Activated naive CD4-positive, alpha-beta T cell treated with anti-CD3 and anti-CD28 coated beads, Interleukin-2, amount 50 U/mL, for 72 hours (primary cell): ENCODE data around the gene KLHL40. TPM values are rescaled to one million over a fixed set of nuclear protein-coding genes. Genes with fewer than 3 reads are reported as not detected.

Experiments used
- ATAC-seq, 2 donors: fragments of 150-1000 bp; cut with Tn5 transposase; 2 replicates each; pipeline ENCODE4 v1.10.0; 2021; ENCODE audit warnings: mild to moderate bottlenecking in 2 of 2, moderate library complexity in 2 of 2
- DNase-seq, 2 donors: peaks; one replicate each; pipeline ENCODE4 v3.0.0; 2021 to 2022; ENCODE audit warnings: low spot score in 2 of 2
- H3K27ac Mint-ChIP-seq, 2 donors: one replicate each; pipeline ENCODE4 v1.8.0; 2022; ENCODE audit warnings: mild to moderate bottlenecking in 2 of 2, mixed read lengths in 2 of 2
- H3K36me3 Mint-ChIP-seq, 2 donors: one replicate each; pipeline ENCODE4 v1.8.0; 2022; ENCODE audit warnings: mixed read lengths in 2 of 2
- H3K9me3 Mint-ChIP-seq, 2 donors: one replicate each; pipeline ENCODE4 v1.8.0; 2022; ENCODE audit warnings: mixed read lengths in 2 of 2
- total RNA-seq, 2 donors: library from RNA; stranded (reverse); gene quantifications; one replicate each; pipeline ENCODE4 v1.2.3, GENCODE V29; 2022

Gene KLHL40
- total RNA-seq, 2 donors from 2014 or later, result not detected

DNA sequence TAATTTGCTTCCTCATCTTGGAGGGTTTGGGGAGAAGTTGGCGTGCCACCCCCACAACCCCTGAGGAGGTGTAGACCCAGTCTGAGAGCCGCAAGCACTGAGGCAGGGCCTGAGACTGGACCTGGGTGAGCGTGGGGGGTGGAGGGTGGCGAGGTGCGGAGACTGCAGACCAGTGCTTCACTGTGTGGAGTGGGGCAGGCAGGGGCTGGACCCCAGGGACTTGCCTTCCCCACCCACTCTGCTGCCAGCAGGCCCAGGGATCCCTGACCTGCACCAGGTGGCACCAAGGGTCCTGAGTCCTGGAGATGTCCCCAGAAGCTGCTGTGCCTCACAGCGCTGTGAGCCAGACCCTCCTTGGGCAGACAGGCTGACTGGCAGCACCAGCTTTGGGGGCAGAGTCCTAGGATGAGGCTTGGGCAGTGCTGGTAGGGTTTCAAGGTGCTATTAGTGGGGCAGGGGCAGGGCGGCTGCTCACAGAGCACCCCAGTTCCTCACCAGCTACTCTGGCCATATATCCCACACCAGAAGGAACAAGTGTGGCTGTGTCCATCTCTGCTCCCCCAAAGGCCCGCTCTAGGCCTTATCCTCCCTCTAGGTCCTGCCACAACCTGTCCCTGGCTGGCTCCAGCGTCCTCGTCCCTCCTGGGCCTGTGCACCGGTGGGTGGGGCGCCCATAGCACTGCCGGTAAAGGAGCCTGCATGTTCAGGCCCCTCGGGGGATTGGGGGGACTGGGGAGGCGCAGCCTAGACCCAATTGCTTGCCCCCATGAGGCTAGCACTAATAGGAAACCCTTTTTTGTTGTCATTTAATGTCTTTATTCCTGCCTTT is 20.1 kb upstream of the KLHL40 start:
- no peak overlapping the region for H3K27ac Mint-ChIP-seq
- DNase-seq, result peak in 1 of 2 donors; percentile 43
- peaks cover 0 to 5% of the 10 kb centered on the region in 2 donors for H3K36me3 Mint-ChIP-seq
- H3K9me3 Mint-ChIP-seq, result no peaks in the 10 kb centered on the region
- ATAC-seq, result no peak

DNA sequence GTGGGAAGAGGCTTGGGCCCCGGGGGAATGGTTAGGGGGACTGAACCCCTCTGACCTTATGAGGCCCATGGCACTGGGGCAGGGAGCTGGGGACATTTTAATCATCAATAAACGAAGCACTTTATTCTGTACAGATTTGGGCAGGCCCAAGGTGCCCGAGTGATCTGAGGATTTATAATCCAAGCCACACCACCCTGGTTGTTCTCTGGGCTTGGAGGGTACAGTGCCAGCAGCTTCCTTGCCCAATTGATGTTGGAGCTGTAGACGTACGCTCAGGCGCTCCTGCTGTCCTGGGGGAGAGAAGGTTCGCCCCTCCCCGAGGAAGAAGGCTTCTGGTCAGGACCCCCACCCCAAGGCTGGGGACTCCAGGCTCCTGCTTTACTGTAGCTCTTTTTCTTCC is 19.3 kb upstream of the KLHL40 start:
- ATAC-seq (no peak), DNase-seq (peak in 1 of 2 donors; percentile 21)
- H3K36me3 Mint-ChIP-seq, result peaks cover 0 to 5% of the 10 kb centered on the region in 2 donors
- no peaks in the 10 kb centered on the region for H3K9me3 Mint-ChIP-seq
- no peak overlapping the region for H3K27ac Mint-ChIP-seq

DNA sequence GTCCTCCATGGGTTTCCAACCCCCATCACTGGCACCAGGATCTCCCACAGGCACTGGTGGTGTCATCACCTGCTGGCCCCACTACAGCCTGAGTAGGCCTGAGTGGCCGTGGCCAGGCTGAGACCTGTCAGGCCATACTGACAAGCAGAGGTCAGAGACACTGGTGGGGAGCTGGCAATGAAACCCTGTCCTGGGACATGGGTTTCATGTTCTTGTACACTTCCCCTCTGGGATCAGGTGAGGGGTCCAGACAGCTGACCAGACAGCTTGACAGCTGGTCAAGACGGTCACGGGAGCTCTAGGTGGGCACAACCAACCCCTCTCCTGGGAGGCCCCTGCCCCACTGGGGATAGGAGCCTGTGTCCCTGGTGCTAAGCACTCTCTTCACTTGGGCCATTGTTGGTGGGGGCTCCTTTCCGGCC is 18.7 kb upstream of the KLHL40 start:
- peak in 1 of 2 donors; percentile 37 for DNase-seq
- Mint-ChIP-seq H3K9me3 (no peaks in the 10 kb centered on the region), H3K36me3 (peaks cover 0 to 5% of the 10 kb centered on the region in 2 donors), H3K27ac (peak overlapping the region in 1 of 2 donors; percentile 14)
- ATAC-seq, result no peak

DNA sequence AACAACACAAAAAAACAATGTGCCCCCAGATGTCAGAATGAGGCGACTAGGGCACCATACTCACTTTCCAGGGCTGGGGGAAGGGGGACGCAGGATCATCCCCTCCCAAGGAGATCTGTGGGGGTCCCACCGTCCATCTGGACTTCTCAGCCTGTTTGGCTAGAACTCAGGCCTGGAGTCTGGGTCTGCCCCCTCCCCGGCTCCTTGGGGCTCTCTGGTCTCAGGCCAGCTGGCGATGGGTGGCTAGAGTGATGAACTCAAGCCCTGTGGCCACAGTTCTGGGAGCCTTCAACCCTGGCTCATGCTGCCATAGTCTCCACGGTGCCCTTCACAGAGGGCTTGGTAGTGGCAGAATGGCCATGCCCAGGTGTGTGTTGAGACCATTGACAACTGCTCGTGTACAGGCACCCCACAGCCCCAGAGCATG is 18.2 kb upstream of the KLHL40 start:
- no peak overlapping the region for H3K27ac Mint-ChIP-seq
- H3K36me3 Mint-ChIP-seq, result peaks cover 0 to 5% of the 10 kb centered on the region in 2 donors
- ATAC-seq, result no peak
- peak in 1 of 2 donors; percentile 53 for DNase-seq
- no peaks in the 10 kb centered on the region for H3K9me3 Mint-ChIP-seq

DNA sequence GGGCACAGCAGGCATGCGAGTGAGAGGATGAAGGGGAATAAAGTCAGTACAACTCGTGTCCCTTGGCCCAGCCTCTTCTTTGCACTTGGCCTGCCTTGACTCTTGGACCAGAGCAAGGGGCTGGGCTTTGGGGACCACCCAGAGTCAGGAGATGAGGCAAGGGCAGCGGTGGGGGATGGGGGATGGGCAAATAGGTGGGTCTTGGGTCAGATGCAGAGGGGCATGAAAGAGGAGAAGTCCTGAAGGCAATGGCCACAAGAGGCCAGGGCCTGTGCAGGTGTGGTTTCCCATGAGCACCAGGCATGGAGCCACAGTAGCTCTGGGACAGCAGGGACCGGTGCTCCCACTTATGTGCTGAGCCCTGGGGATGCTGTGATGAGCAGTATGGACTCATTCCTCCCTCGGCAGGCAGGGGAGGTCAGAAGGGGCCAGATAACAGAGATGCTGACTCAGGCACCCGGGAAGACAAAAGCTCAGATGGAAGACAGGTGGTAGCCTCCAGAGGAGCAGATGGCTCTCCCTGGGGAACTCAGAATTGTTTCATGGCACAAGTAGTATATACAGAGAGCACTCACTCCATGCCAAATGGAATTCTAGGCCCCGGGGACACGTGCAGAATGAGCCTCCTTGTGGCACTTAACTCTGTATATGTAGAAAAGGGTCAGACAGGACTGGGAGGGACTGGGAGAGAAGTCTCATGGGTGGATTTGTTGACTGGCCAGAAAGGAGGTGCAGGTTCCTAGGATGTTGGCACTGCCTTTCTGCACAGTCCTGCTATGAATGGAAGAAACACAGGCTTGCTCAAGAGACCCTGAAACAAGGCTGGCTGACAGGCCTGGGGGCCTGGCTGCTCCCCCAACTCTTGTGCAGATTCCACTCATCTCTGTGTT is 17.6 kb upstream of the KLHL40 start:
- Mint-ChIP-seq H3K27ac (no peak overlapping the region), H3K9me3 (no peaks in the 10 kb centered on the region), H3K36me3 (peaks cover 0 to 5% of the 10 kb centered on the region in 2 donors)
- ATAC-seq (no peak), DNase-seq (no peak)

DNA sequence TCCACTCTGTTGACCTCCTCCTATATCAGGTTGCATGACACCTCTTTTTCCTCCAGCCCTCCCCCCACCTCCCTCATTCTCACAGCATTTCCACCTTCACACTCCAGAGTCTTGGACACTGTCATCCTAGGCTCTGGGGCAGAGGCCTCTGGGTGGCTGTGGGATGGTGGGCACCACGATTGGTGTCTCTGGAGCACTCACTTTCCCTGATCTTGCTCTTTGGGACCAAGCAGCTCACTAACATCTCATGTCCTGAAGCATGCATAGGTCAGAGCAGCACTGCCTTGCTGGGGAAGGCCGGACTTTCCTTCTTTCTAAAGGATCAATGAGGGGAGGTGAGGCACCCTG is 16.9 kb upstream of the KLHL40 start:
- DNase-seq (peak in 1 of 2 donors; percentile 34), ATAC-seq (no peak)
- Mint-ChIP-seq H3K27ac (no peak overlapping the region), H3K9me3 (no peaks in the 10 kb centered on the region), H3K36me3 (peaks cover 0 to 5% of the 10 kb centered on the region in 2 donors)

DNA sequence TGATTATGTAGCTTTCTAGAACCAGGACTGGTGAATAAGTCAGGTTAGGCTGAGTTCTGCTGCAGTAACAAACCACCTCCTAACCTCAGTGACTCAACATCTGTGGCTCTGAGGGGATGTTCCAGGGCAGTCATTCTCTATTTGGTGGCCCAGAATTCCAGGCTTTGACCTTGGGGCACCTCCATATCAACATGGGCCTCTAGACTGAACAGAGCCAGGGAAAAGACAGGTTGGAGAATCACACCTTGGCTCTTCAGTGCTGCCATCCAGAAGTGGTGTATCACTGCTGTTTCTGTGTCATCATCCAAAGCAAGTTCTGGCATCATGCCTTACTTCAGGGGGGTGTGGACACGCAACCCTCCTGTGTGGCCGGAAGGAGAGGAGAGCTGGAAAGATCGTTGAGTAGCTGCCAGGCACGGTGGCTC is 16.5 kb upstream of the KLHL40 start:
- Mint-ChIP-seq H3K27ac (no peak overlapping the region), H3K9me3 (no peaks in the 10 kb centered on the region), H3K36me3 (peaks cover 0 to 5% of the 10 kb centered on the region in 2 donors)
- ATAC-seq (no peak), DNase-seq (peak in 1 of 2 donors; percentile 18)

DNA sequence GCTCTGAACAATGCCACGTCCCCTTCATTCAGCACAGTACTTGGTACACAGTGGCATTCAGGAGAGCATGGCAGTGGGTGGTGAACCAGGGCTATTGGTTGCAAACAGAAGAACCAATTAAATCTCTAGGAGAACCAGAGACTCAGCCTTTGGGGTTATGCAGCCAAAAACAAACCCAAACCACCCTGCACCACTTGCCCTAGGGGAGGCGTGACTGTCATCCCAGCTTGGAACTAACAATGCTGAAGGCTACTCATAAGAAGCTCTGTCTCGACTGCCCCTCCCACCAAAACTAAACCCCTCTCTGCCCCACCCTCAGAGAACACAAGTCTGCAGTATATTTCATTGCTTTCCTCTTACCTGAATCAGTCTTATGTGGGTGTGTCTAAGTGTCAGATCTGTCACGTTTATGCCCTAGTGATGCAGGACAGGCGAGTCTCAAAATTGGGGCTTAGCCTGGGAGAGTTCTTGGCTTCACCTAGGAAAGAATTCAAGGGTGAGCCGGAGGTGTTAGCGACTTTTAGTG is 15.2 kb upstream of the KLHL40 start:
- ATAC-seq, result no peak
- Mint-ChIP-seq H3K36me3 (peaks cover 0 to 5% of the 10 kb centered on the region in 2 donors), H3K27ac (no peak overlapping the region), H3K9me3 (no peaks in the 10 kb centered on the region)
- DNase-seq, result peak in 1 of 2 donors; percentile 26

DNA sequence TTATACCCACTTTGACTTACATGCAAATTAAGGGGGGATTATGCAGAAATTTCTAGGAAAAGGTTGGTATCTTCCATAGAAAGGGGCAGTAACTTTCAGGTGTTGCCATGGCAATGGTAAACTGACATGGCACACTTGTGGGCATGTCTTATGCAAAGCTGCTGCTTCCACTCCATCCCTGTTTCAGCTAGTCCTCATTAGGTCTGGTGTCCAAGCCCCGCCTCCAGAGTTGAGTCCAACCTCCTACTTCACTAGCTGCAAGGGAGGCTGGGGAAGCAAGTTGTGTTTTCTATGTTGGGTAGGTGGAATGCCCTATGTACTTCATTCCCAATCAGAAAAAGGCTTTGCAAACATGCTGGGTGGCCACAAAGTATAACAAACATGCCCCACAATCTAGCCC is 14.7 kb upstream of the KLHL40 start:
- ATAC-seq (no peak), DNase-seq (no peak)
- Mint-ChIP-seq H3K9me3 (no peaks in the 10 kb centered on the region), H3K36me3 (peaks cover 0 to 5% of the 10 kb centered on the region in 2 donors), H3K27ac (no peak overlapping the region)

DNA sequence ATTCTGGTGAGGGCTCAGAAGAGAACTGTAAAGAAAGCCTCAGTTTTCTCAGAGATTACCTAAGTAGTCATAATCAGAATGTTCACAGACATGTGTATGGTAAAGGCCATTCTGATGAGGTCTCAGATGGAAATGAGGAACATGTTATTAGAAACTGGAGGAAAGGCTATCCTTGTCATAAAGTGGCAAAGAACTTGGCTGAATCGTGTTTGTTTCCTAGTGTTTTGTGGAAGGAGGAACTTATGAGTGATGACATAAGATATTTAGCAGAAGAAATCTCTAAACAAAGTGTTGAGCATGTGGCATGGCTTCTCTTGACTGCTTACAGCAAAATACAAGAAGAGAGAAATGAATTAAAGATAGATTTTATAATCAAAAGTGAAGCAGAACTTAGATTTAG is 12.8 kb upstream of the KLHL40 start:
- H3K36me3 Mint-ChIP-seq, result peaks cover 4 to 6% of the 10 kb centered on the region in 2 donors
- DNase-seq (no peak), ATAC-seq (no peak)
- peaks cover 1 to 15% of the 10 kb centered on the region in 2 donors for H3K9me3 Mint-ChIP-seq
- no peak overlapping the region for H3K27ac Mint-ChIP-seq

DNA sequence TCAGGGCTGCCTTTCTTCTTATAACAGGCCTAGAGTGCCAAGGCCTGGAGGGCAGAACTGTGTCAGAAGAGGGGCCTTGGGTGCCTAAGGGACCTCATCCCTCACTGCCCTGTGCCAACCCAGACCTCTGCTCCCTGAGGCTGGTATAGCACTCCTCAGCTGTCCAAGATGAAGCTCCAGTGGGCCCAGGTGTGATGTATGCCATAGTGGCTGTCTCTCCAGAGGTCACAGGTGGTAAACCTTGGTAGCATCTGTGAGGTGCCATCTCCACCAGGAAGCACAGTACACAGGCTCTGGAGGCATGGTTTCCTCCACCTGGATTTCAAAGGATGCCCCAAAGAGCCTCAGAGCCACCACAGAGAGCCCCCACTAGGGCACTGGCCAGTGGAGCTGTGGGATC is 12.3 kb upstream of the KLHL40 start:
- ATAC-seq, result no peak
- H3K27ac Mint-ChIP-seq, result no peak overlapping the region
- peaks cover 8 to 12% of the 10 kb centered on the region in 2 donors for H3K36me3 Mint-ChIP-seq
- no peak for DNase-seq
- peaks cover 7 to 20% of the 10 kb centered on the region in 2 donors for H3K9me3 Mint-ChIP-seq

DNA sequence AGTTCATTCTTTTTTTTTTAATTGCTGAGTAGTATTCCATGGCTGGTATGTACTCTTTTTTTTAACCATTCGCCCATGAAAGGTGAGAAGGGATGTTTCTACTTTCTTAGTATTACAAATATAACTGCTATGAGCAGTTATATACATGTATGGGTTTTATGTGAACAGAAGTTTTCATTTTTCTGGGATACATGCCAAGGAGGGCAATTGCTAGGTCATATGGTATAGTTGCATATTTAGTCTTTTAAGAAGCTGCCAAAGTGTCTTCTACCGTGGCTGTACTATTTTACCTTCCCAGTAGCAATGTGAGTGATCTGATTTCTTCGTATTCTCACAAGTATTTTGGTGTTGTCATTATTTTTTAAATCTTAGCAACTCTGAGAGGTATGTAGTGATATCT is 11.2 kb upstream of the KLHL40 start:
- no peak for DNase-seq
- peaks cover 18 to 24% of the 10 kb centered on the region in 2 donors for H3K9me3 Mint-ChIP-seq
- H3K36me3 Mint-ChIP-seq, result peaks cover 17% of the 10 kb centered on the region in 2 donors
- no peak overlapping the region for H3K27ac Mint-ChIP-seq
- no peak for ATAC-seq

DNA sequence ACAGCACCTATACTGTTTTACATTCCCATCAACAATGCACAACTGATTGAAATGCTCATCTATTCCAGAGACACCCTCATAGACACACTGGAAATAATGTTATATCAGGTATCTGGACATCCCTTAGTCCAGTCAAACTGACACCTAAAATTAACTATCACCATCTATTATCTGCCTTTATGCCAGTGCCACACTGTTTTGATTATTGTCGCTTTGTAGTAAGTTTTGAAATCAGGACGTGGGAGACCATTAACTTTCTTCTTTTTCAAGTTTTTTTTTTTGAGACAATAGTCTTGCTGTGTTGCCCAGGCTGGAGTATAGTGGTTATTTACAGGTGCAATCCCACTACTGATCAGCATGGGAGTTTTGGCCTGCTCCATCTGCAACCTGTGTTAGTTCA is 9.4 kb upstream of the KLHL40 start:
- peaks cover 19 to 24% of the 10 kb centered on the region in 2 donors for H3K9me3 Mint-ChIP-seq
- peaks cover 17 to 18% of the 10 kb centered on the region in 2 donors for H3K36me3 Mint-ChIP-seq
- ATAC-seq (no peak), DNase-seq (no peak)
- H3K27ac Mint-ChIP-seq, result no peak overlapping the region

DNA sequence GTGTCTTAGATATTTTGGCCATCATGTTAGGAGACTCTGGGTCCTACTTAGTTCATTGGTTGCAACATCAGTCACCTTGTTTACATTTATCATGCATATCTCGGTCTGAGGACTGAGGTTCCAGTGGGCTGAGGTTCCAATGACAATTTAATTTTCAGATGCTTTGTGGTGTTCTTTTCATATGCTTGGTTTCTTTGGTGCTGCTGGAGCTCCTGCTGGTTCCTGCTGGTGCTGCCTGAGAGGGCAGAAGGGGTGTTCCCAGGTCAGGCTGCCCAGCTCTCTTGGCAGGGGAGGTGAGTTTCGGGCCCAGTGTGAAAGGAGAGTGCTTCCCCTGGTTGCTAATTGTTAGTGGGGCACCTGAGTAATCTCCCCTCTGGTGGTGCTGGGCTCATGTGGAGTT is 6.9 kb upstream of the KLHL40 start:
- H3K36me3 Mint-ChIP-seq, result peaks cover 17 to 18% of the 10 kb centered on the region in 2 donors
- peak in 1 of 2 donors; percentile 43 for ATAC-seq
- DNase-seq, result no peak
- peak overlapping the region in 1 of 2 donors; percentile 6 for H3K27ac Mint-ChIP-seq
- peaks cover 19 to 24% of the 10 kb centered on the region in 2 donors for H3K9me3 Mint-ChIP-seq

DNA sequence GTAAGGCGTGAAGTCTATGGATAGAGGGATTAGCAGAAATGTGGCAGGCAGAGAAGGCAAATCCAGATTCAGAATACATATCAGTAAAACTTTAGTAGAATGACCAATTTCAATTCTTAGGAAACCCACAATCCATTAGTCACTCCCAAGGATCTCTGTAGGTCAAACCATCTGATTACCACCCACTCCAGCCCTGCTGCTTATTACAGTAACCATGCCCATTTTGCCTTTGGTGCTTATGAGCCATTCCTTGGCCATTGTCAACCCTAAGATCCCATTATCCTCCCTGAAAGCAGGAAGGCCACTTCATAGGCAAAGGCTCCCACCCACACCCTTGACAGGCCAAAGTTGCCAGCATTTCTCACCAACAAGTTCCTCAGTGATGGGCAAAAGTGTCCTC is 5.1 kb upstream of the KLHL40 start:
- ATAC-seq, result peak in 1 of 2 donors; percentile 64
- peaks cover 17 to 18% of the 10 kb centered on the region in 2 donors for H3K36me3 Mint-ChIP-seq
- no peak overlapping the region for H3K27ac Mint-ChIP-seq
- peaks cover 19 to 24% of the 10 kb centered on the region in 2 donors for H3K9me3 Mint-ChIP-seq
- no peak for DNase-seq

DNA sequence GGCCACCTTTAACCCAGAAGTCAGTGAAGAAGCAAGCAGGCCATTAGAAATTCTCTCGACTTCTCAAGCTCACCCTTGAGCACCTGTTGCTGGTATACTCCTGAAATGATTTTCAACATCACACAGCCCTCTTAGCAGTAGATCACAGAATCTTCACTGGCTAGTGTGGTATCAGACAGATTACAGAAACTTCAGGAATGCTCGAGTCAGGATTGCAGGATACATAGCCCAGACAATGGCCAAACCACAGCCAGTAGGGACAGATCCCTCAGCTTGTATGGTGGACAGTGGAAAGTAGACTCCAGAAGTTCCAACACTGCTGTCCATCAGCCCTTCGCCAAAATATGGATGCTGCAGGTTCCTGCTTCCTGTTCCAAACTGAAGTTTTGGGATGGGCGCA is 4.5 kb upstream of the KLHL40 start:
- Mint-ChIP-seq H3K9me3 (peaks cover 19 to 24% of the 10 kb centered on the region in 2 donors), H3K27ac (no peak overlapping the region), H3K36me3 (peaks cover 17 to 18% of the 10 kb centered on the region in 2 donors)
- DNase-seq, result no peak
- no peak for ATAC-seq
